T-cell (primary cell): Measurements from ENCODE around the gene SLC7A8. TPM values are rescaled to one million over a fixed set of nuclear protein-coding genes. Genes with fewer than 3 reads are reported as not detected.

Source experiments
- ATAC-seq, 4 experiments: fragments of 200-7000 bp in 3 of 4; fragments of 150-1000 bp in 1 of 4; cut with Tn5 transposase; replicated peaks in 1 of 4; 1 replicate in 3 of 4; 2 replicates in 1 of 4; pipeline ENCODE4 v1.10.0; 2021; ENCODE audit warnings: moderate library complexity in 3 of 4, mild to moderate bottlenecking in 2 of 4, moderate number of reproducible peaks in 1 of 4
- CTCF ChIA-PET, 2 donors: fragments of 300-600 bp; sonication (Branson Sonifier 250); formaldehyde crosslinking; loops; one replicate each; lab custom pipeline; 2022; ENCODE audit warnings: antibody characterized with exemption in 2 of 2; lab: Charles Lee
- POLR2A ChIA-PET, 2 donors: fragments of 300-600 bp; sonication (Branson Sonifier 250); formaldehyde crosslinking; loops; one replicate each; lab custom pipeline; 2022; ENCODE audit warnings: antibody characterized with exemption in 2 of 2; lab: Charles Lee
- DNase-seq, 35 experiments: peaks; one replicate each; pipeline versions ENCODE4 v3.0.0 to v3.0.0-alpha.2; 2013 to 2023
- H3K27ac ChIP-seq: one replicate; pipeline ENCODE4 v1.5.1; 2013; ENCODE audit warnings: low read length
- H3K27me3 ChIP-seq, 2 experiments: replicated peaks in 1 of 2; 1 replicate in 1 of 2; 2 replicates in 1 of 2; pipeline versions ENCODE4 v1.6.1 to v1.7.0; 2013; ENCODE audit warnings: low read length in 1 of 2, mixed read lengths in 1 of 2; ENCODE audit not compliant: control insufficient read depth in 2 of 2, insufficient read depth in 2 of 2; ENCODE audit errors: extremely low read depth in 1 of 2
- H3K36me3 ChIP-seq, 2 donors: 1 replicate in 1 of 2; 2 replicates in 1 of 2; pipeline versions ENCODE4 v1.6.1 to v1.7.0; 2013; ENCODE audit warnings: low read length in 1 of 2; ENCODE audit not compliant: control insufficient read depth in 2 of 2, insufficient read depth in 1 of 2; ENCODE audit errors: extremely low read depth in 1 of 2
- H3K4me1 ChIP-seq, 2 experiments: 1 replicate in 1 of 2; 2 replicates in 1 of 2; pipeline versions ENCODE4 v1.6.1 to v1.7.0; 2013; ENCODE audit warnings: low read length in 2 of 2, mixed read lengths in 1 of 2; ENCODE audit not compliant: insufficient read depth in 2 of 2, control insufficient read depth in 1 of 2; ENCODE audit errors: extremely low read depth in 1 of 2
- H3K4me3 ChIP-seq, 2 donors: 1 replicate in 1 of 2; 2 replicates in 1 of 2; pipeline versions ENCODE4 v1.5.1 to v1.7.0; 2013; ENCODE audit warnings: mild to moderate bottlenecking in 2 of 2, low read length in 1 of 2, moderate library complexity in 1 of 2; ENCODE audit not compliant: control insufficient read depth in 1 of 2; ENCODE audit errors: extremely low read depth in 1 of 2
- H3K9me3 ChIP-seq: 2 replicates; pipeline ENCODE4 v1.7.0; 2013
- H3K27ac Mint-ChIP-seq, 2 donors: one replicate each; pipeline ENCODE4 v1.8.0; 2020 to 2021; ENCODE audit warnings: mild to moderate bottlenecking in 2 of 2, mixed read lengths in 2 of 2
- H3K27me3 Mint-ChIP-seq, 2 donors: one replicate each; pipeline ENCODE4 v1.8.0; 2021 to 2022; ENCODE audit warnings: mixed read lengths in 2 of 2
- H3K36me3 Mint-ChIP-seq: one replicate; pipeline ENCODE4 v1.8.0; 2021; ENCODE audit warnings: mixed read lengths
- H3K4me1 Mint-ChIP-seq, 3 donors: one replicate each; pipeline ENCODE4 v1.8.0; 2020 to 2022; ENCODE audit warnings: mixed read lengths in 3 of 3, mild to moderate bottlenecking in 1 of 3
- H3K4me3 Mint-ChIP-seq, 3 donors: one replicate each; pipeline ENCODE4 v1.8.0; 2020 to 2022; ENCODE audit warnings: mild to moderate bottlenecking in 3 of 3, mixed read lengths in 3 of 3, moderate library complexity in 3 of 3
- H3K9me3 Mint-ChIP-seq, 3 donors: one replicate each; pipeline ENCODE4 v1.8.0; 2020 to 2022; ENCODE audit warnings: mixed read lengths in 3 of 3
- WGBS: methylation state at CpG from one replicate; pipeline ENCODE4 v1.1.5; 2013; ENCODE audit warnings: missing lambda C conversion rate; ENCODE audit not compliant: insufficient coverage; 5-methylcytosine and 5-hydroxymethylcytosine counted together
- total RNA-seq, 35 experiments: library from RNA in 6 of 35; stranded (reverse) in 6 of 35; fragments of 120-200 nt in 1 of 35; gene quantifications; one replicate each; pipeline versions ENCODE4 v1.2.1 to v1.2.4 and lab custom pipeline; 2013 to 2026

The SLC7A8 gene
- total RNA-seq, 5 donors from 2014 or later (not counting 1 experiment from before 2014, with no cell fraction given), result 0.33 to 8.1 (median 5.9) TPM

GRCh38 chr14:23181946-23182345 lies 1.5 kb downstream of the SLC7A8 start:
- CTCF ChIA-PET, result interaction anchor here (0.5 to 7.3 kb wide), 6 partner anchors 9 to 113 kb away, joined by 3 to 74 read pairs (median 5); no protein-coding TSS in a partner anchor
- H3K36me3 Mint-ChIP-seq, result no peaks in the 10 kb centered on the region
- peak overlapping the region in 1 of 2 donors; percentile 80 for H3K4me3 ChIP-seq

DNA sequence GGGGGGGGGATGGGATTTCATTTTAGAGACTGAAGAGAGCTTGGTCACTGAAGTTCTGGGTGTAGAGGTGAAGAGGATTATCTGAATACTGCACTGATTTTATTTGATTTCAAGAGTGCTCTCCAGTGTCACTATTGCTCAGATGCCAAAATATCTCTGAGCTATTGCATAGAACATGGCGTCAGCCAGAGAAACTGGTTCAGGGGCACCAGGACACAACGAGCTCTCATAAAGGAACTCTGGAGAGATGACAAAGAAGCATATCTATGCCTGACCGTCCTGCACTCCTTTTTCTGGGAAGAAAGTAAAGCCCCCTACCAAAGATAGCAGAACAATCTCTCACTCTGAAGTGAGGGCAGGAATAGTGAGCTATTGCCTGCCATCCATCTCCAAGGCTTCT lies 2.0 kb downstream of the SLC7A8 start:
- no peaks in the 10 kb centered on the region for H3K9me3 ChIP-seq
- H3K27ac ChIP-seq, result no peak overlapping the region
- Mint-ChIP-seq H3K9me3 (no peaks in the 10 kb centered on the region), H3K4me3 (no peak overlapping the region), H3K27ac (peak overlapping the region; percentile 36 to 66), H3K27me3 (peaks cover 15 to 29% of the 10 kb centered on the region in 2 donors), H3K36me3 (no peaks in the 10 kb centered on the region), H3K4me1 (peaks cover 0 to 24% (median 20%) of the 10 kb centered on the region in 3 donors)
- no peak for DNase-seq
- ATAC-seq, result no peak
- peaks cover 11 to 12% of the 10 kb centered on the region in 2 experiments for H3K4me1 ChIP-seq
- 90% methylated on average over 1 of the region's 3 CpGs for WGBS
- POLR2A ChIA-PET, result no interaction called here
- H3K36me3 ChIP-seq, result no peaks in the 10 kb centered on the region
- H3K4me3 ChIP-seq, result no peak overlapping the region
- CTCF ChIA-PET, result interaction anchor here (0.5 to 1.6 kb wide), 5 partner anchors 9 to 113 kb away, joined by 3 to 7 read pairs (median 5); no protein-coding TSS in a partner anchor
- H3K27me3 ChIP-seq, result peaks cover 0 to 28% of the 10 kb centered on the region in 2 experiments

More at GRCh38 chr14:23181946-23182345, 1.5 kb downstream of the SLC7A8 start:
- H3K27me3 ChIP-seq, result peaks cover 0 to 24% of the 10 kb centered on the region in 2 experiments
- H3K27ac ChIP-seq, result no peak overlapping the region
- H3K27me3 Mint-ChIP-seq, result peaks cover 15 to 29% of the 10 kb centered on the region in 2 donors
- H3K27ac Mint-ChIP-seq, result peak overlapping the region in 1 of 2 donors; percentile 36
- peaks cover 11 to 12% of the 10 kb centered on the region in 2 experiments for H3K4me1 ChIP-seq
- POLR2A ChIA-PET, result interaction anchor here in 1 of 2 donors (0.6 kb wide), 1 partner anchor 29 kb away, joined by 3 read pairs; no protein-coding TSS in a partner anchor
- ATAC-seq (no peak), DNase-seq (no peak)
- H3K9me3 ChIP-seq, result no peaks in the 10 kb centered on the region
- no peaks in the 10 kb centered on the region for H3K9me3 Mint-ChIP-seq
- WGBS, result 73% methylated on average over 3 of the region's 4 CpGs
- peaks cover 0 to 26% (median 21%) of the 10 kb centered on the region in 3 donors for H3K4me1 Mint-ChIP-seq
- no peaks in the 10 kb centered on the region for H3K36me3 ChIP-seq
- no peak overlapping the region for H3K4me3 Mint-ChIP-seq

GRCh38 chr14:23177181-23177580 lies 6.3 kb downstream of the SLC7A8 start:
- POLR2A ChIA-PET, result interaction anchor here in 1 of 2 donors (0.7 kb wide), 1 partner anchor 31 kb away, joined by 6 read pairs; no protein-coding TSS in a partner anchor
- WGBS, result no CpG with 5 or more reads among the region's 2 CpGs
- H3K27me3 ChIP-seq, result peaks cover 0 to 25% of the 10 kb centered on the region in 2 experiments

DNA sequence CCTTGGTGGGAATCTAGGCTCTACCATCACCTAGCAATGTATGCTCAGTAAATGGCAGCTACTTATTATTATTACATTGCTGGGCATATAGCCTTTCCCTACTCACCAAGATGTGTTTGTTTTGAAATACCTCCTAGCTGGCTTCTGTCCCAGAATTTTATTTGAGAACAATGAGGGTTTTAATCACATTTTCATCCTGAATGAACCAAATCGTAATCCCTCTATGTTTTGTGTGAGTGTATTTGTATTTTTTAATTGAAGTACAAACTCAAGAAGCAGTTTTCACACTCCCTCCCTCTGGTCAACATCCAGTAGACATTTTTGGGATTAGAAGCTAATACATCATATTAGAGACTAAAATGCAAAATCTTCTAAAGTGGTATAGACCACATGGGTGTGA lies 7.6 kb downstream of the SLC7A8 start:
- ATAC-seq (no peak), DNase-seq (no peak)
- peaks cover 0 to 17% of the 10 kb centered on the region in 2 experiments for H3K27me3 ChIP-seq
- Mint-ChIP-seq H3K36me3 (no peaks in the 10 kb centered on the region), H3K27me3 (peaks cover 19 to 36% of the 10 kb centered on the region in 2 donors), H3K4me1 (peaks cover 14 to 54% (median 48%) of the 10 kb centered on the region in 3 donors), H3K4me3 (no peak overlapping the region), H3K27ac (no peak overlapping the region), H3K9me3 (no peaks in the 10 kb centered on the region)
- H3K9me3 ChIP-seq, result no peaks in the 10 kb centered on the region
- H3K36me3 ChIP-seq, result no peaks in the 10 kb centered on the region
- H3K4me3 ChIP-seq, result no peak overlapping the region
- H3K27ac ChIP-seq, result no peak overlapping the region
- ChIA-PET CTCF (interaction anchor here (0.6 kb wide), 2 partner anchors 10 to 366 kb away, joined by 3 read pairs; no protein-coding TSS in a partner anchor), POLR2A (no interaction called here)
- WGBS, result no CpG with 5 or more reads among the region's 1 CpG
- H3K4me1 ChIP-seq, result peaks cover 5 to 6% of the 10 kb centered on the region in 2 experiments

More at GRCh38 chr14:23177181-23177580, 6.3 kb downstream of the SLC7A8 start:
- no peaks in the 10 kb centered on the region for H3K9me3 Mint-ChIP-seq
- H3K36me3 Mint-ChIP-seq, result no peaks in the 10 kb centered on the region
- DNase-seq (no peak), ATAC-seq (no peak)
- Histone ChIP-seq H3K9me3 (no peaks in the 10 kb centered on the region), H3K27ac (no peak overlapping the region), H3K4me1 (peaks cover 4 to 5% of the 10 kb centered on the region in 2 experiments), H3K4me3 (no peak overlapping the region), H3K36me3 (no peaks in the 10 kb centered on the region)
- H3K4me3 Mint-ChIP-seq, result no peak overlapping the region
- H3K27me3 Mint-ChIP-seq, result peaks cover 21 to 39% of the 10 kb centered on the region in 2 donors
- H3K27ac Mint-ChIP-seq, result no peak overlapping the region
- CTCF ChIA-PET, result interaction anchor here (0.6 to 1.9 kb wide), 7 partner anchors 9 to 541 kb away, joined by 3 to 6 read pairs (median 3); no protein-coding TSS in a partner anchor
- peaks cover 10 to 47% (median 42%) of the 10 kb centered on the region in 3 donors for H3K4me1 Mint-ChIP-seq

DNA sequence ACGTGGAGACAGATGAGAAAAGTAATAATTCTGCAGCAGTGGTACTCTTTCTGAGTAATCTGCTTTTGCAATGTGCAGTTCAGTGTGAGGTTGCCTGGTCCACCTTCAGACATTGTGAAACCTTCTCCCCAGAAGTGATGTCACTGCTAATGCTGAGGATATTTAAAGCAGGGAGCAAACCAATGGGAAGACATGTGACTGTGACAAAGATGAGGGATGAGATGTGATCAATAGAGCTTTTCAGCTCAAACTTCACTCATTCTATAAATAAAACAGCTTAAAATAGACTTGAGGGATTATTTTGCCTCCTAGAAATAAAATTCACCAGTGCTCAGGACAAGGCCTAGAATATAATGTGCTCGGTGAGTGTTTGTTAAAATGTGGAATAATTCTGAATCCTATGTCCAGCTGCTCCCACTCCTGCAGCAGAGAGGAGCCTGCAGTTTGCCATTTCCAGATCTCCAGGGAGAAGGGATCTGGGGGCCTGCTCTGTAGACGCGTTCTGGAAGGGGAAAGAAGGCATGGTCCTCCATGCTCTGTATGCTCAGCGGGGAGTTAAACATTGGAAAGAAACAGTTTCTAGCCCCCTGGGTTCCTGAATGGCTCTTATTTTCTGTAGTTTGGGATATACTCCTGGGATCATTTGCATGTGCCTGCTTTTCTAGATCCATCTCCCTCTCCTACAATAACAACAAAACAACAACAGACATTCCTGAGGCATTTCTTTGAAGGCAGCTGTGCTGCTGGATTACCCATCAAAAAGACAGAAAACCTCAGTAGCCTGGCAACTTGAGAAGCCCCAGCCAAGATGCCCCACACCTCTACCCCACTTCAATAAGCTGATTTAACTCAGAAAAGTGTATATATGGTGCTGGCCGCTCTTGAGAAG lies 8.9 kb downstream of the SLC7A8 start:
- Histone ChIP-seq H3K9me3 (no peaks in the 10 kb centered on the region), H3K36me3 (no peaks in the 10 kb centered on the region), H3K27me3 (peaks cover 0 to 14% of the 10 kb centered on the region in 2 experiments), H3K4me3 (no peak overlapping the region), H3K4me1 (peaks cover 5 to 6% of the 10 kb centered on the region in 2 experiments), H3K27ac (no peak overlapping the region)
- Mint-ChIP-seq H3K36me3 (no peaks in the 10 kb centered on the region), H3K9me3 (no peaks in the 10 kb centered on the region), H3K27me3 (peaks cover 10 to 27% of the 10 kb centered on the region in 2 donors), H3K4me1 (peaks cover 14 to 55% (median 47%) of the 10 kb centered on the region in 3 donors), H3K4me3 (no peak overlapping the region), H3K27ac (no peak overlapping the region)
- DNase-seq (no peak), ATAC-seq (no peak)
- WGBS, result no CpG with 5 or more reads among the region's 6 CpGs
- ChIA-PET CTCF (no interaction called here), POLR2A (no interaction called here)

- CTCF ChIA-PET, result no interaction called here
- 94% methylated on average over 2 of the region's 3 CpGs for WGBS
- Histone ChIP-seq H3K4me1 (peaks cover 5 to 6% of the 10 kb centered on the region in 2 experiments), H3K4me3 (no peak overlapping the region), H3K36me3 (no peaks in the 10 kb centered on the region), H3K27me3 (peaks cover 0 to 18% of the 10 kb centered on the region in 2 experiments), H3K9me3 (no peaks in the 10 kb centered on the region), H3K27ac (no peak overlapping the region)
- no peak for ATAC-seq
- Mint-ChIP-seq H3K9me3 (no peaks in the 10 kb centered on the region), H3K36me3 (no peaks in the 10 kb centered on the region), H3K27ac (no peak overlapping the region), H3K27me3 (peaks cover 6 to 20% of the 10 kb centered on the region in 2 donors), H3K4me3 (no peak overlapping the region), H3K4me1 (peaks cover 14 to 50% (median 41%) of the 10 kb centered on the region in 3 donors)
- DNase-seq, result no peak
- POLR2A ChIA-PET, result interaction anchor here in 1 of 2 donors (0.6 kb wide), 1 partner anchor 27 kb away, joined by 4 read pairs; no protein-coding TSS in a partner anchor
Measured at GRCh38 chr14:23173796-23174195, 9.7 kb downstream of the SLC7A8 start.
